SK-N-SH (cell line): Measurements from ENCODE around the gene ANK3. TPM values are rescaled to one million over a fixed set of nuclear protein-coding genes. Genes with fewer than 3 reads are reported as not detected.

Experiments
- CTCF ChIA-PET: fragments of 300-600, 350-600 bp; formaldehyde crosslinking; extraction: SDS; loops from one replicate; lab custom pipeline; 2021; lab: Yijun Ruan, JAX
- POLR2A ChIA-PET: fragments of 350-600 bp; sonication (Branson Sonifier 250); formaldehyde crosslinking; extraction: SDS; loops from one replicate; lab custom pipeline; 2020; ENCODE audit warnings: antibody characterized with exemption, inconsistent platforms; lab: Yijun Ruan, JAX
- DNase-seq: peaks from one replicate; pipeline ENCODE4 v3.0.0; 2012
- H2AFZ ChIP-seq: fragments of 200-600 bp; sonication (generic); 2 replicates; pipeline ENCODE4 v1.8.1; 2016; ENCODE audit warnings: antibody characterized with exemption, mild to moderate bottlenecking, low read depth
- H3F3A ChIP-seq: fragments of 200-600 bp; sonication (generic); replicated peaks from 2 replicates; pipeline ENCODE3; 2016; ENCODE audit warnings: antibody characterized with exemption, mild to moderate bottlenecking; ENCODE audit not compliant: insufficient read depth
- H3K27ac ChIP-seq, 2 experiments: fragments of 200-500 bp in 1 of 2; fragments of 200-600 bp in 1 of 2; sonication (Bioruptor generic) in 1 of 2; sonication (generic), shearing (Covaris generic) in 1 of 2; 2 replicates each; pipeline versions ENCODE4 v1.5.1 to v1.6.1; 2014 to 2016; ENCODE audit warnings: low read depth in 2 of 2, inconsistent platforms in 1 of 2, low read length in 1 of 2, mild to moderate bottlenecking in 1 of 2, mixed read lengths in 1 of 2
- H3K27me3 ChIP-seq: fragments of 200-600 bp; sonication (generic), shearing (Covaris generic); 2 replicates; pipeline ENCODE4 v1.6.1; 2016; ENCODE audit warnings: mixed run types; ENCODE audit not compliant: insufficient read depth
- H3K36me3 ChIP-seq, 2 experiments: fragments of 200-500 bp in 1 of 2; fragments of 200-600 bp in 1 of 2; sonication (Bioruptor generic) in 1 of 2; sonication (generic) in 1 of 2; replicated peaks in 1 of 2; 2 replicates each; pipeline versions ENCODE3 to v1.5.1; 2014 to 2016; ENCODE audit warnings: low read length in 1 of 2, mild to moderate bottlenecking in 1 of 2; ENCODE audit not compliant: insufficient read depth in 2 of 2, control insufficient read depth in 1 of 2
- H3K4me1 ChIP-seq, 2 experiments: fragments of 200-500 bp in 1 of 2; fragments of 200-600 bp in 1 of 2; sonication (Bioruptor generic) in 1 of 2; sonication (generic), shearing (Covaris generic) in 1 of 2; 2 replicates each; pipeline versions ENCODE4 v1.5.1 to v1.6.1; 2014 to 2016; ENCODE audit warnings: low read depth in 1 of 2, low read length in 1 of 2, mixed run types in 1 of 2; ENCODE audit not compliant: insufficient read depth in 2 of 2, control insufficient read depth in 1 of 2
- H3K4me2 ChIP-seq: fragments of 200-600 bp; sonication (generic), shearing (Covaris generic); 2 replicates; pipeline ENCODE4 v1.6.1; 2017; ENCODE audit warnings: mixed run types
- H3K4me3 ChIP-seq, 2 experiments: fragments of 200-500 bp in 1 of 2; fragments of 200-600 bp in 1 of 2; sonication (Bioruptor generic) in 1 of 2; sonication (generic), shearing (Covaris generic) in 1 of 2; 2 replicates each; pipeline versions ENCODE4 v1.5.1 to v1.8.1; 2014 to 2016; ENCODE audit warnings: low read depth in 2 of 2, inconsistent platforms in 1 of 2, low read length in 1 of 2, mild to moderate bottlenecking in 1 of 2, mixed read lengths in 1 of 2, moderate library complexity in 1 of 2
- H3K79me2 ChIP-seq: fragments of 200-600 bp; sonication (generic); 2 replicates; pipeline ENCODE4 v1.8.1; 2017; ENCODE audit warnings: mild to moderate bottlenecking; ENCODE audit not compliant: insufficient read depth
- H3K9ac ChIP-seq: fragments of 200-600 bp; sonication (generic); 2 replicates; pipeline ENCODE4 v1.6.1; 2017; ENCODE audit warnings: mixed run types
- H3K9me2 ChIP-seq: fragments of 200-600 bp; sonication (generic); 2 replicates; pipeline ENCODE4 v1.6.1; 2017; ENCODE audit warnings: mixed run types
- H3K9me3 ChIP-seq: fragments of 200-600 bp; sonication (generic); 2 replicates; pipeline ENCODE4 v1.6.1; 2017; ENCODE audit warnings: mixed run types, mild to moderate bottlenecking, moderate library complexity
- H4K20me1 ChIP-seq: fragments of 200-600 bp; sonication (generic); 2 replicates; pipeline ENCODE4 v1.6.1; 2017; ENCODE audit warnings: mild to moderate bottlenecking, mixed run types; ENCODE audit not compliant: insufficient read depth
- CHD2 ChIP-seq: fragments of 150-350 bp; IDR thresholded peaks from 2 replicates; pipeline ENCODE4 v1.6.1; 2018; ENCODE audit warnings: low read length; ENCODE audit not compliant: partially characterized antibody
- EP300 ChIP-seq, 2 experiments: IDR thresholded peaks; 2 replicates each; pipeline versions ENCODE4 v1.4.0 to v1.6.1; 2012; ENCODE audit warnings: borderline replicate concordance in 1 of 2, low read depth in 1 of 2, low read length in 1 of 2
- EZH2phosphoT487 ChIP-seq: fragments of 200-600 bp; sonication (generic); IDR thresholded peaks from 2 replicates; pipeline ENCODE4 v1.6.1; 2017; ENCODE audit warnings: low read depth, mixed run types, mild to moderate bottlenecking, antibody characterized with exemption, moderate library complexity, borderline replicate concordance
- FOXJ3 ChIP-seq: sonication (generic); formaldehyde crosslinking; IDR thresholded peaks from 2 replicates; pipeline ENCODE4 v1.5.1; 2020; ENCODE audit warnings: mild to moderate bottlenecking, missing genetic modification reagents
- FOXM1 ChIP-seq: IDR thresholded peaks from 2 replicates; pipeline ENCODE4 v1.4.0; 2012; ENCODE audit warnings: low read depth, mild to moderate bottlenecking
- GABPA ChIP-seq: IDR thresholded peaks from 2 replicates; pipeline ENCODE4 v1.4.0; 2012; ENCODE audit warnings: low read depth, mild to moderate bottlenecking
- GATA2 ChIP-seq: sonication (generic); formaldehyde crosslinking; IDR thresholded peaks from 2 replicates; pipeline ENCODE4 v1.5.0; 2020; ENCODE audit warnings: mild to moderate bottlenecking, missing genetic modification reagents
- IRF3 ChIP-seq: fragments of 150-350 bp; IDR thresholded peaks from 2 replicates; pipeline ENCODE4 v1.6.1; 2016; ENCODE audit warnings: mild to moderate bottlenecking, low read depth, low read length
- JUND ChIP-seq: IDR thresholded peaks from 2 replicates; pipeline ENCODE4 v1.4.0; 2012
- MEF2A ChIP-seq: IDR thresholded peaks from 2 replicates; pipeline ENCODE4 v1.4.0; 2012; ENCODE audit warnings: low read depth, borderline replicate concordance
- MXI1 ChIP-seq: IDR thresholded peaks from 2 replicates; pipeline ENCODE4 v1.6.1; 2012; ENCODE audit warnings: mild to moderate bottlenecking, low read depth, low read length, improper control_type of control experiment
- NFIC ChIP-seq: IDR thresholded peaks from 2 replicates; pipeline ENCODE4 v1.4.0; 2012; ENCODE audit warnings: borderline replicate concordance
- PBX3 ChIP-seq: IDR thresholded peaks from 2 replicates; pipeline ENCODE4; 2012
- POLR2AphosphoS5 ChIP-seq: IDR thresholded peaks from 2 replicates; pipeline ENCODE4 v1.6.1; 2012; ENCODE audit warnings: low read depth, low read length
- RAD21 ChIP-seq: IDR thresholded peaks from 2 replicates; pipeline ENCODE4 v1.6.1; 2012; ENCODE audit warnings: mild to moderate bottlenecking, low read length
- RCOR1 ChIP-seq: fragments of 150-350 bp; IDR thresholded peaks from 2 replicates; pipeline ENCODE4 v1.6.1; 2017; ENCODE audit warnings: antibody characterized with exemption, low read length
- RXRA ChIP-seq: IDR thresholded peaks from 2 replicates; pipeline ENCODE4 v1.4.0; 2012; ENCODE audit warnings: low read depth, mild to moderate bottlenecking, borderline replicate concordance
- SMC3 ChIP-seq: IDR thresholded peaks from 2 replicates; pipeline ENCODE4 v1.6.1; 2012; ENCODE audit warnings: low read depth, low read length, improper control_type of control experiment
- TEAD4 ChIP-seq: IDR thresholded peaks from 2 replicates; pipeline ENCODE4 v1.4.0; 2012; ENCODE audit warnings: mild to moderate bottlenecking, borderline replicate concordance; ENCODE audit not compliant: insufficient read depth
- USF1 ChIP-seq: IDR thresholded peaks from 2 replicates; pipeline ENCODE4 v1.4.0; 2012; ENCODE audit warnings: low read depth, borderline replicate concordance
- WGBS: methylation state at CpG from one replicate; pipeline ENCODE4 v1.1.6; 2017; ENCODE audit warnings: low lambda C conversion rate; 5-methylcytosine and 5-hydroxymethylcytosine counted together
- polyA plus RNA-seq, 3 experiments: library from polyadenylated mRNA; depleted of rRNA; stranded (reverse); fragments of >200 nt; gene quantifications; 2 replicates each; pipeline ENCODE4 v1.2.3, GENCODE V29; 2012

The ANK3 gene
- polyA plus RNA-seq, 1 of the 3 experiments (the other 2 are of a cell fraction) = 10.0 TPM

- Histone ChIP-seq H3K4me2 (no peak overlapping the region), H3K79me2 (no peaks in the 10 kb centered on the region), H3K9me3 (no peaks in the 10 kb centered on the region), H2AFZ (no peak overlapping the region), H3K4me3 (no peak overlapping the region), H3K4me1 (no peaks in the 10 kb centered on the region), H3K9me2 (no peaks in the 10 kb centered on the region), H3K27ac (no peak overlapping the region), H3K36me3 (peaks cover 0 to 5% of the 10 kb centered on the region in 2 experiments), H3K9ac (no peak overlapping the region), H3F3A (no peaks in the 10 kb centered on the region), H4K20me1 (no peaks in the 10 kb centered on the region), H3K27me3 (no peaks in the 10 kb centered on the region)
- ChIA-PET POLR2A (no interaction called here), CTCF (interaction anchor here (1.4 kb wide), 1 partner anchor 37 kb away, joined by 3 read pairs; no protein-coding TSS in a partner anchor)
- no peak for TF ChIP-seq JUND
- no peak for TF ChIP-seq RXRA
- TF ChIP-seq GATA2 (CRISPR knock-in tag) = no peak
- TF ChIP-seq NFIC = no peak
- no peak for TF ChIP-seq EP300 (IDR thresholded peaks at IDR 0.05; ENCODE audit: borderline replicate concordance in 1 of 2, low read depth in 1 of 2, low read length in 1 of 2)
- TF ChIP-seq FOXM1 = no peak
- no peak for TF ChIP-seq SMC3
- no peak for TF ChIP-seq MEF2A
- TF ChIP-seq MXI1 = no peak
- TF ChIP-seq CHD2 = no peak
- TF ChIP-seq USF1 = no peak
- no peak for TF ChIP-seq EZH2phosphoT487
- TF ChIP-seq IRF3 = no peak
- no peak for DNase-seq
- 85% methylated on average over 2 of the region's 2 CpGs for WGBS
Measured at GRCh38 chr10:60042914-60043313, 346.8 kb downstream of the ANK3 start.

GRCh38 chr10:60042262-60042661, 347.4 kb downstream of the ANK3 start:
- Histone ChIP-seq H4K20me1 (no peaks in the 10 kb centered on the region), H3K4me1 (no peaks in the 10 kb centered on the region), H3K9me2 (no peaks in the 10 kb centered on the region), H3K9me3 (no peaks in the 10 kb centered on the region), H3K36me3 (peaks cover 0 to 5% of the 10 kb centered on the region in 2 experiments), H3K4me2 (no peak overlapping the region), H3F3A (no peaks in the 10 kb centered on the region), H3K79me2 (no peaks in the 10 kb centered on the region), H3K27ac (no peak overlapping the region), H3K4me3 (no peak overlapping the region), H3K27me3 (no peaks in the 10 kb centered on the region), H3K9ac (no peak overlapping the region), H2AFZ (no peak overlapping the region)
- 46% methylated on average over 5 of the region's 5 CpGs for WGBS
- no peak for DNase-seq
- ChIA-PET CTCF (interaction anchor here (1.4 kb wide), 1 partner anchor 38 kb away, joined by 3 read pairs; no protein-coding TSS in a partner anchor), POLR2A (no interaction called here)
- TF ChIP-seq USF1 (no peak), FOXJ3 (no peak), RCOR1 (no peak), GABPA (no peak), RAD21 (no peak), PBX3 (no peak), POLR2AphosphoS5 (no peak), TEAD4 (no peak)
